Central memory CD8-positive, alpha-beta T cell (primary cell): Measurements from ENCODE around the gene KIF27.
"Not testable (repeated sequence)": the region's sequence is repeated elsewhere in the genome, so short reads cannot be mapped to it uniquely, and the experiment has no call there.

Source experiments
- ATAC-seq: fragments of 150-1000 bp; cut with Tn5 transposase; replicated peaks from 2 replicates; pipeline ENCODE4 v1.10.0; 2022; ENCODE audit warnings: mild to moderate bottlenecking, moderate FRiP score, moderate number of reproducible peaks; ENCODE audit not compliant: poor library complexity, severe bottlenecking; ENCODE audit errors: extremely low read depth
- DNase-seq, 2 donors: peaks; one replicate each; pipeline ENCODE4 v3.0.0; 2021; ENCODE audit warnings: low spot score in 2 of 2
- H3K27ac Mint-ChIP-seq: one replicate; pipeline ENCODE4 v1.8.0; 2022; ENCODE audit warnings: low read depth, mild to moderate bottlenecking, moderate library complexity, mixed read lengths
- H3K27me3 Mint-ChIP-seq: one replicate; pipeline ENCODE4 v1.8.0; 2022; ENCODE audit warnings: mixed read lengths
- H3K36me3 Mint-ChIP-seq: one replicate; pipeline ENCODE4 v1.8.0; 2022; ENCODE audit warnings: mild to moderate bottlenecking, moderate library complexity, mixed read lengths; ENCODE audit not compliant: insufficient read depth
- H3K4me1 Mint-ChIP-seq: one replicate; pipeline ENCODE4 v1.8.0; 2022; ENCODE audit warnings: mixed read lengths
- H3K4me3 Mint-ChIP-seq: one replicate; pipeline ENCODE4 v1.8.0; 2022; ENCODE audit warnings: mild to moderate bottlenecking, moderate library complexity, mixed read lengths
- H3K9me3 Mint-ChIP-seq: one replicate; pipeline ENCODE4 v1.8.0; 2022; ENCODE audit warnings: mixed read lengths

Gene KIF27

GRCh38 chr9:83948096-83948495 is 26.9 kb upstream of the KIF27 start:
- H3K36me3 Mint-ChIP-seq, result peaks cover 19% of the 10 kb centered on the region
- not testable (repeated sequence) for H3K27me3 Mint-ChIP-seq, ATAC-seq, H3K27ac Mint-ChIP-seq, H3K9me3 Mint-ChIP-seq, H3K4me1 Mint-ChIP-seq, H3K4me3 Mint-ChIP-seq, DNase-seq

GRCh38 chr9:83940590-83941303 is 19.5 kb upstream of the KIF27 start:
- Mint-ChIP-seq H3K27me3 (no peaks in the 10 kb centered on the region), H3K27ac (peak overlapping the region; percentile 74), H3K4me1 (no peaks in the 10 kb centered on the region), H3K9me3 (no peaks in the 10 kb centered on the region), H3K36me3 (peaks cover 29% of the 10 kb centered on the region), H3K4me3 (no peak overlapping the region)
- ATAC-seq (no peak), DNase-seq (no peak)

DNA sequence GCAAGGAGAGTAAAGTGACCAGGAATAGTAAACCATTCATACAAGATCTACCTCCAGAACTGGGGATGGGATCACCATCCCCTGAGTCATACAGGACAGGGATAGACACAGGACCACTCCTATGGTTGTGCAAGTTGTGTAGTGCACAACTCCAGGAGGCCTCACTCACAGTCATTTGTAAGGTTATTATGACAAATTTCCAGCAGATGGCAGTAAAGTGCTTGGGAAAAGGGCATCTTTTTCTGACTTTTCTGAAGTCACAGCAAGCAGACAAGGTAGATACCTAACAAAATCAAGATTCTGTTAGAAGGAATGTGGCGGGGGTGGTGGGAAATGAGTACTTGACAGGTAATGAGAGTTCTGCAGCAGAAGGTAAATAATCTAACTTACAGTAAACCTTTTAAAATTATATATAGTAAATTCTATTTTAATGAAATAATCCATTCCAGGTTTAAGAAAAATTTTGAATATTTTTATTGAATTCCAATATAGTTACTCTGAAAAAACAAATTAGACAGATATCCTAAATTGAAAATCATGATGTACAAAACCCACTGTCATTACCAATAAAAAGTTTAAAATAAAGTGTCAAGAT is 16.7 kb upstream of the KIF27 start:
- peak in 1 of 2 donors; percentile 26 for DNase-seq

DNA sequence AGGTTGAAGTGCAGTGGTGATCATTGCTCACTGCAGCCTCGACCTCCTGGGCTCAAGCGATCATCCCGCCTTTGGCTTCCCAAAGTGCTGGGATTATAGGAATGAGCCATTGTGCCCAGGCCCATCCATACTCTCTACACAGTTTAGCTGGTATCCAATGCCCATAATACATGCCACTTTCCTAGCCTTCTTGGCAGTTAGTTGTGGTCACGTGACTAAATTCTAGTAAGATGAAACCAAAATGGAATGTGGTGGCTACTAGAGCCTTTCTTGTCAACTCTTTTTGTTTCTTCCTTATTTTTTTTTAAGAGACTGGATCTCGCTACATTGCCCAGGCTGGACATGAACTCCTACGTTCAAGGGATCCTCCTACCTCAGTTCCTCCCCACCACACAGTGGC is 15.3 kb upstream of the KIF27 start:
- Mint-ChIP-seq H3K9me3 (no peaks in the 10 kb centered on the region), H3K27ac (no peak overlapping the region), H3K4me1 (no peaks in the 10 kb centered on the region), H3K4me3 (no peak overlapping the region), H3K27me3 (no peaks in the 10 kb centered on the region), H3K36me3 (peaks cover 10% of the 10 kb centered on the region)
- DNase-seq (no peak), ATAC-seq (no peak)

More for the DNA sequence above, 16.7 kb upstream of the KIF27 start:
- ATAC-seq, result no peak
- Mint-ChIP-seq H3K27me3 (no peaks in the 10 kb centered on the region), H3K9me3 (no peaks in the 10 kb centered on the region), H3K27ac (no peak overlapping the region), H3K4me1 (no peaks in the 10 kb centered on the region), H3K36me3 (peaks cover 16% of the 10 kb centered on the region), H3K4me3 (no peak overlapping the region)

- no peaks in the 10 kb centered on the region for H3K27me3 Mint-ChIP-seq
- H3K27ac Mint-ChIP-seq, result no peak overlapping the region
- H3K9me3 Mint-ChIP-seq, result no peaks in the 10 kb centered on the region
- no peaks in the 10 kb centered on the region for H3K4me1 Mint-ChIP-seq
- no peak overlapping the region for H3K4me3 Mint-ChIP-seq
- peaks cover 5% of the 10 kb centered on the region for H3K36me3 Mint-ChIP-seq
- ATAC-seq (no peak), DNase-seq (no peak)
These were observed 14.2 kb upstream of the KIF27 start for GRCh38 chr9:83935276-83935935.

GRCh38 chr9:83934569-83935275 is 13.5 kb upstream of the KIF27 start:
- ATAC-seq (no peak), DNase-seq (no peak)
- Mint-ChIP-seq H3K4me3 (no peak overlapping the region), H3K36me3 (peaks cover 5% of the 10 kb centered on the region), H3K9me3 (no peaks in the 10 kb centered on the region), H3K27ac (no peak overlapping the region), H3K27me3 (no peaks in the 10 kb centered on the region), H3K4me1 (no peaks in the 10 kb centered on the region)

DNA sequence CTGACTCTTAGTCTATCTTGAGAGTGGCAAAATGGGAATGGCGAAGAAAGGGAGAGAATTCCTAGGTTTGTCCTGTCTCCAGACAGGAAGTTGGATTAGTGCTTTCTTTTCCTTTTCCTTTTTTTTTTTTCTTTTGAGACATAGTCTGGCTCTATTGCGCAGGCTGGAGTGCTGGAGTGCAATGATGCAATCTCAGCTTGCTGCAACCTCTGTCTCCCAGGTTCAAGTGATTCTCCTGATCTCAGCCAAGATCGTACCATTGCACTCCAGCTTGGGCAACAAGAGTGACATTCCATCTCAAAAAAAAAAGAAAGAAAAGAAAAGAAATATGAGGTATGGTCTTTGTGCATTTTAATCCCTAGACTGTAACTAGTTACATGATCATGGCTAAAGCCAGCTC is 12.6 kb upstream of the KIF27 start:
- no peak for DNase-seq

GRCh38 chr9:83932851-83933250 is 11.6 kb upstream of the KIF27 start:
- DNase-seq (no peak), ATAC-seq (no peak)
- Mint-ChIP-seq H3K9me3 (no peaks in the 10 kb centered on the region), H3K36me3 (no peaks in the 10 kb centered on the region), H3K27me3 (no peaks in the 10 kb centered on the region), H3K27ac (no peak overlapping the region), H3K4me1 (no peaks in the 10 kb centered on the region), H3K4me3 (no peak overlapping the region)

More for the DNA sequence above, 12.6 kb upstream of the KIF27 start:
- Mint-ChIP-seq H3K27ac (no peak overlapping the region), H3K4me3 (no peak overlapping the region), H3K36me3 (no peaks in the 10 kb centered on the region), H3K4me1 (no peaks in the 10 kb centered on the region), H3K9me3 (no peaks in the 10 kb centered on the region), H3K27me3 (no peaks in the 10 kb centered on the region)
- no peak for ATAC-seq

- H3K36me3 Mint-ChIP-seq, result no peaks in the 10 kb centered on the region
- ATAC-seq, result no peak
- no peaks in the 10 kb centered on the region for H3K27me3 Mint-ChIP-seq
- no peak for DNase-seq
- no peak overlapping the region for H3K27ac Mint-ChIP-seq
- H3K4me1 Mint-ChIP-seq, result no peaks in the 10 kb centered on the region
- H3K9me3 Mint-ChIP-seq, result no peaks in the 10 kb centered on the region
- no peak overlapping the region for H3K4me3 Mint-ChIP-seq
These were observed 10.8 kb upstream of the KIF27 start for GRCh38 chr9:83932011-83932410.

GRCh38 chr9:83930881-83931280 is 9.6 kb upstream of the KIF27 start:
- Mint-ChIP-seq H3K4me1 (no peaks in the 10 kb centered on the region), H3K27ac (no peak overlapping the region), H3K36me3 (no peaks in the 10 kb centered on the region), H3K9me3 (no peaks in the 10 kb centered on the region), H3K27me3 (no peaks in the 10 kb centered on the region), H3K4me3 (no peak overlapping the region)
- ATAC-seq (no peak), DNase-seq (no peak)

- ATAC-seq (no peak), DNase-seq (no peak)
- Mint-ChIP-seq H3K4me3 (no peak overlapping the region), H3K27me3 (no peaks in the 10 kb centered on the region), H3K36me3 (peaks cover 3% of the 10 kb centered on the region), H3K9me3 (no peaks in the 10 kb centered on the region), H3K4me1 (no peaks in the 10 kb centered on the region), H3K27ac (no peak overlapping the region)
These were observed 6.4 kb upstream of the KIF27 start for GRCh38 chr9:83927591-83927990.

DNA sequence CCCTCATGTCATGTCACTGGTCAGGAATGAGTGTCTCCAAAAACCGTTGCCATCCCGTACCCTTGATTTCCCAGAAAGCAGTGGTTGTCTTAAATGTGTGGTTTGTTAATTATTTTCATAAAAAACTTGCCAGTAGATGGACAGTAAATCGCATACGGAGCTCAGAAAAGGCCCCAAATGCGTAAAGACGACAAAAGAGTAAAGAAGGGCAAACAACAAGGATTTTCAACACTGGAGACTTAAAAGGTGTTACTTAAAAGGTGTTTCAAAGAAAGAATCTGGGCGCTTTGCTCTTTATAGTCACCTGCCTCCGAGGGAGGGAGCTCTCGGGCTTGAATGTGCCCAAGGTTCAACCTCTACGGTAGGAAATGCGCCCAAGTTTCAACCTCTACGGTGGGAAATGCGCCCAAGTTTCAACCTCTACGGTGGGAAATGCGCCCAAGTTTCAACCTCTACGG is 734 bp downstream of the KIF27 start:
- peak overlapping the region; percentile 87 for H3K4me3 Mint-ChIP-seq
- DNase-seq (no peak), ATAC-seq (peak; percentile 50)
- no peaks in the 10 kb centered on the region for H3K27me3 Mint-ChIP-seq
- H3K27ac Mint-ChIP-seq, result peak overlapping the region; percentile 93
- H3K9me3 Mint-ChIP-seq, result no peaks in the 10 kb centered on the region
- peaks cover 15% of the 10 kb centered on the region for H3K36me3 Mint-ChIP-seq
- peaks cover 20% of the 10 kb centered on the region for H3K4me1 Mint-ChIP-seq
